ENCODE data around the gene SACS.

SACS gene

GRCh38 chr13:23463661-23464060 lies 30.2 kb upstream of the SACS start:
- H3K4me3 ChIP-seq (ENCODE audit: low read depth, low read length): no peak overlapping the region
- no peak for DNase-seq (ENCODE audit: low read depth)
- no peak for TF ChIP-seq CTCF (IDR thresholded peaks at IDR 0.05; ENCODE audit: control insufficient read depth, extremely low read depth, insufficient read depth)

- no peak overlapping the region for H3K4me3 ChIP-seq (ENCODE audit: low read depth, low read length)
- no peak for TF ChIP-seq CTCF (IDR thresholded peaks at IDR 0.05; ENCODE audit: control insufficient read depth, extremely low read depth, insufficient read depth)
- DNase-seq (ENCODE audit: low read depth): peak; percentile 85
Observed at GRCh38 chr13:23462815-23463559, 29.5 kb upstream of the SACS start.

GRCh38 chr13:23461544-23461943 lies 28.0 kb upstream of the SACS start:
- no peak for TF ChIP-seq CTCF (IDR thresholded peaks at IDR 0.05; ENCODE audit: control insufficient read depth, extremely low read depth, insufficient read depth)
- no peak overlapping the region for H3K4me3 ChIP-seq (ENCODE audit: low read depth, low read length)
- no peak for DNase-seq (ENCODE audit: low read depth)

- DNase-seq (ENCODE audit: low read depth): no peak
- no peak overlapping the region for H3K4me3 ChIP-seq (ENCODE audit: low read depth, low read length)
- TF ChIP-seq CTCF (IDR thresholded peaks at IDR 0.05; ENCODE audit: control insufficient read depth, extremely low read depth, insufficient read depth): no peak
Observed at GRCh38 chr13:23460921-23461320, 27.4 kb upstream of the SACS start.

- H3K4me3 ChIP-seq (ENCODE audit: low read depth, low read length): no peak overlapping the region
Observed at GRCh38 chr13:23460309-23460708, 26.8 kb upstream of the SACS start.

GRCh38 chr13:23458989-23459388 lies 25.5 kb upstream of the SACS start:
- no peak for DNase-seq (ENCODE audit: low read depth)
- no peak overlapping the region for H3K4me3 ChIP-seq (ENCODE audit: low read depth, low read length)
- TF ChIP-seq CTCF (IDR thresholded peaks at IDR 0.05; ENCODE audit: control insufficient read depth, extremely low read depth, insufficient read depth): no peak

More at GRCh38 chr13:23460309-23460708, 26.8 kb upstream of the SACS start:
- DNase-seq (ENCODE audit: low read depth): no peak
- TF ChIP-seq CTCF (IDR thresholded peaks at IDR 0.05; ENCODE audit: control insufficient read depth, extremely low read depth, insufficient read depth): no peak

Measured in LNCaP clone FGC (cell line).